Prostate gland (tissue), 2 donors: ENCODE measurements around the gene SCFD2. TPM values are rescaled to one million over a fixed set of nuclear protein-coding genes. Genes with fewer than 3 reads are reported as not detected.

ENCODE experiments used
- DNase-seq: peaks from one replicate; pipeline ENCODE4 v3.0.0-alpha.2; 2019; ENCODE audit warnings: low spot score
- H3K27ac ChIP-seq, 2 donors: fragments of 200-600 bp; sonication (generic); 2 replicates each; pipeline ENCODE4 v1.5.1; 2017 to 2019
- H3K27me3 ChIP-seq: fragments of 200-600 bp; sonication (generic); replicated peaks from 2 replicates; pipeline ENCODE4 v1.5.1; 2019; ENCODE audit not compliant: insufficient read depth
- H3K36me3 ChIP-seq, 2 donors: fragments of 200-600 bp; sonication (generic); 1 replicate in 1 of 2; 2 replicates in 1 of 2; pipeline versions ENCODE4 v1.5.1 to v1.8.1; 2017 to 2019
- H3K4me1 ChIP-seq: fragments of 200-600 bp; sonication (generic); replicated peaks from 2 replicates; pipeline ENCODE4 v1.5.1; 2019
- H3K4me3 ChIP-seq, 2 donors: fragments of 200-600 bp; sonication (generic); 2 replicates each; pipeline ENCODE4 v1.5.1; 2017 to 2019
- H3K9me3 ChIP-seq: fragments of 200-600 bp; sonication (generic); 2 replicates; pipeline ENCODE4 v1.5.1; 2017
- POLR2A ChIP-seq: fragments of 450-650 bp; IDR thresholded peaks from one replicate; pipeline ENCODE4 v1.6.1; 2016; ENCODE audit warnings: antibody characterized with exemption, mild to moderate bottlenecking
- POLR2AphosphoS5 ChIP-seq: sonication (generic); formaldehyde crosslinking; IDR thresholded peaks from one replicate; pipeline ENCODE4 v1.6.1; 2017; ENCODE audit warnings: antibody characterized with exemption
- WGBS: methylation state at CpG from one replicate; pipeline ENCODE4 v1.1.5; 2018; 5-methylcytosine and 5-hydroxymethylcytosine counted together
- intact Hi-C: fragments of 100-400 bp; cut with DNase I; formaldehyde crosslinking; loops from one replicate; pipeline ENCODE4 v1.14.2; 2022
- total RNA-seq, 2 donors: library from RNA; depleted of rRNA; stranded (reverse); fragments of >200 nt; gene quantifications; one replicate each; pipeline ENCODE4 v1.1.0, GENCODE V29; 2016
- TF ChIP-seq, protein P1 (sequence below), 4 experiments: fragments of 200-600 bp in 2 of 4; fragments of 450-650 bp in 2 of 4; sonication (generic) in 2 of 4; IDR thresholded peaks; 1 replicate in 3 of 4; 2 replicates in 1 of 4; pipeline ENCODE4 v1.5.1; 2016 to 2019; ENCODE audit warnings: antibody characterized with exemption in 4 of 4, mild to moderate bottlenecking in 2 of 4, moderate library complexity in 2 of 4

Gene SCFD2
- total RNA-seq, 2 donors from 2014 or later = 10.7 to 21.1 TPM

DNA sequence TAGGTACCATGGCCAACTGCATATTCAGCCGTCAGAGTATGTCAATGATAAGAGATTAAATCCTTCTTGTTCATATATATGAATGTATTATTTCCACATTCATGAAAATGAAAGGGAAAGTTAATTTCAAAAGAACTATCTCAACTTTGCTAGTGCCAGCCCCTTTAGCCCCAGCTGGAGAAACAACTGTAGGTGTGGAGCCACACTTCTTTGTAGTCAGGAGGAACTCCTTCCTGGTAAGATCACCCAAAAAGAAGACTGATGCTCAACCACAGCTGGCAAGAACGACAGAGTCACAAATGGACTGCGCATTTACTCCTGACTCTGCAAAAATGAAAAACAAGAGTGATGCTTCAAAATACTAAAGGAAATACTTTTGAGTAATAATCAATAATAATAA is 367.4 kb downstream of the SCFD2 start:
- H3K4me3 ChIP-seq = no peak overlapping the region
- H3K27ac ChIP-seq = no peak overlapping the region
- no peaks in the 10 kb centered on the region for H3K27me3 ChIP-seq
- H3K9me3 ChIP-seq = no peaks in the 10 kb centered on the region
- no peaks in the 10 kb centered on the region for H3K4me1 ChIP-seq
- WGBS = 93% methylated on average over 3 of the region's 3 CpGs
- TF ChIP-seq, protein P1, sequence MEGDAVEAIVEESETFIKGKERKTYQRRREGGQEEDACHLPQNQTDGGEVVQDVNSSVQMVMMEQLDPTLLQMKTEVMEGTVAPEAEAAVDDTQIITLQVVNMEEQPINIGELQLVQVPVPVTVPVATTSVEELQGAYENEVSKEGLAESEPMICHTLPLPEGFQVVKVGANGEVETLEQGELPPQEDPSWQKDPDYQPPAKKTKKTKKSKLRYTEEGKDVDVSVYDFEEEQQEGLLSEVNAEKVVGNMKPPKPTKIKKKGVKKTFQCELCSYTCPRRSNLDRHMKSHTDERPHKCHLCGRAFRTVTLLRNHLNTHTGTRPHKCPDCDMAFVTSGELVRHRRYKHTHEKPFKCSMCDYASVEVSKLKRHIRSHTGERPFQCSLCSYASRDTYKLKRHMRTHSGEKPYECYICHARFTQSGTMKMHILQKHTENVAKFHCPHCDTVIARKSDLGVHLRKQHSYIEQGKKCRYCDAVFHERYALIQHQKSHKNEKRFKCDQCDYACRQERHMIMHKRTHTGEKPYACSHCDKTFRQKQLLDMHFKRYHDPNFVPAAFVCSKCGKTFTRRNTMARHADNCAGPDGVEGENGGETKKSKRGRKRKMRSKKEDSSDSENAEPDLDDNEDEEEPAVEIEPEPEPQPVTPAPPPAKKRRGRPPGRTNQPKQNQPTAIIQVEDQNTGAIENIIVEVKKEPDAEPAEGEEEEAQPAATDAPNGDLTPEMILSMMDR (IDR thresholded peaks at IDR 0.05) = no peak
- no peak for TF ChIP-seq POLR2A
- TF ChIP-seq POLR2AphosphoS5 = no peak
- no peaks in the 10 kb centered on the region for H3K36me3 ChIP-seq
- intact Hi-C loops = loop anchor here (5.0 kb wide), 1 partner anchor 1234 kb away; no protein-coding TSS in a partner anchor
- DNase-seq = no peak

DNA sequence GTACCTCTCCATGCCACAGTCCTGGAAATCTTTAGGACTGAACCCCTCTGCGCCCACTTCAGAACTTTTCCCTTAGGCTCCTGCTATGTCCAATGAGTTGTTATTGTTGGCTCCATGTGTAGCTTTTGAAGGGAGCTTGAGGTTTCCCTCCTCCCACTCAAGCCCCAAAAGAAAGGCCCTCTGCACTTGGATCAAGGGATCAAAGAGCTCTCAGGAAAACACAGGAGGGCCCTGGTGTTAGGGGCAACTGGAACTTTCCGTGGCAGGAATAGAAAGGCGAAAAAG is 368.8 kb downstream of the SCFD2 start:
- 80% methylated on average over 3 of the region's 3 CpGs for WGBS
- no peak for DNase-seq
- intact Hi-C loops = loop anchor here (5.0 kb wide), 1 partner anchor 1235 kb away; no protein-coding TSS in a partner anchor

DNA sequence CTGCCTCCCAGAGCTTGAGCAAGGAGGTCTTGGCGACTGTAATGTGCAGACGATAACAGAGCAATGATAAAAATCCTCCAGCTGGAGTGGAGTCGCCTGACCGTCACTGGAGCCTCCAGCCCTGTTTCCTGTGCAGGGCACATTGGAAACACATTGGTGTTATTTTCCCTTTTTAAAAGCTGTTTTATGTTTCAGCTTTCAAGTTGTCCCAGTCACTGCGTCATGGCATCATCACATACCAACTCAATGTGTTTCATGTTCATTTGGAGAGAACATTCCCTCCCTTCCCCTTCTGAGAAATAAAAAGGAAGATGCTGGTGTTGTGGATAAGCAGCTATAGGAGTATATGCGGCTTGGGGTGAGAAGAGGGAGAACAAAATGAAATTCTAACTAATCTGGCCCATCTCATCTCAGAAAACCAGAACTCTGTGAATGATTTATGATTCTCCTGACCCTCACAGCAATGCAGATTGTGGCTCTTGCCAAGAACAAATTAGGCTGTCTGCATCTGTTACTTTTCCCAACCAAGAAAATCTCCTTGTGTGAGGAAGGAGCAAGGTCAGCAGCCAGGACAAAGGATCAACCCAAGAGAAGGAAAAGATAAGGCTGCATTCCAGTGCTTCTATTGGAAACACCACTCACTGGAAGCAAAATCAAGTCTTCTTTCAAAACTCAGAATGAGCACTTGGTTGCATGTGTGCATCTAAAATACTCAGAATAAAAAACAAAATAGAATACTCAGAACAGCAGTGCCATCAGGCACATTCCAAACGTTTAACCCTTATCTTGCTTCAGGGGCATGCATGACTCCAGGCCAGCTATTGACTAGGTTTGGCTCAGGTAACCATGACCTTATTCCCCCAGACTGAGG is 369.4 kb downstream of the SCFD2 start:
- intact Hi-C loops = loop anchor here (5.0 kb wide), 1 partner anchor 1236 kb away; no protein-coding TSS in a partner anchor
- Histone ChIP-seq H3K27ac (no peak overlapping the region), H3K4me1 (no peaks in the 10 kb centered on the region), H3K4me3 (no peak overlapping the region), H3K36me3 (no peaks in the 10 kb centered on the region), H3K27me3 (no peaks in the 10 kb centered on the region), H3K9me3 (no peaks in the 10 kb centered on the region)
- no peak for DNase-seq
- TF ChIP-seq, protein P1 (IDR thresholded peaks at IDR 0.05) = no peak
- TF ChIP-seq POLR2A (no peak), POLR2AphosphoS5 (no peak)
- WGBS = 64% methylated on average over 7 of the region's 7 CpGs

More for the DNA sequence above, 368.8 kb downstream of the SCFD2 start:
- no peak overlapping the region for H3K27ac ChIP-seq
- no peak overlapping the region for H3K4me3 ChIP-seq
- no peaks in the 10 kb centered on the region for H3K4me1 ChIP-seq
- H3K9me3 ChIP-seq = no peaks in the 10 kb centered on the region
- TF ChIP-seq POLR2AphosphoS5 = no peak
- TF ChIP-seq, protein P1 (IDR thresholded peaks at IDR 0.05) = no peak
- TF ChIP-seq POLR2A = no peak
- no peaks in the 10 kb centered on the region for H3K36me3 ChIP-seq
- H3K27me3 ChIP-seq = no peaks in the 10 kb centered on the region

DNA sequence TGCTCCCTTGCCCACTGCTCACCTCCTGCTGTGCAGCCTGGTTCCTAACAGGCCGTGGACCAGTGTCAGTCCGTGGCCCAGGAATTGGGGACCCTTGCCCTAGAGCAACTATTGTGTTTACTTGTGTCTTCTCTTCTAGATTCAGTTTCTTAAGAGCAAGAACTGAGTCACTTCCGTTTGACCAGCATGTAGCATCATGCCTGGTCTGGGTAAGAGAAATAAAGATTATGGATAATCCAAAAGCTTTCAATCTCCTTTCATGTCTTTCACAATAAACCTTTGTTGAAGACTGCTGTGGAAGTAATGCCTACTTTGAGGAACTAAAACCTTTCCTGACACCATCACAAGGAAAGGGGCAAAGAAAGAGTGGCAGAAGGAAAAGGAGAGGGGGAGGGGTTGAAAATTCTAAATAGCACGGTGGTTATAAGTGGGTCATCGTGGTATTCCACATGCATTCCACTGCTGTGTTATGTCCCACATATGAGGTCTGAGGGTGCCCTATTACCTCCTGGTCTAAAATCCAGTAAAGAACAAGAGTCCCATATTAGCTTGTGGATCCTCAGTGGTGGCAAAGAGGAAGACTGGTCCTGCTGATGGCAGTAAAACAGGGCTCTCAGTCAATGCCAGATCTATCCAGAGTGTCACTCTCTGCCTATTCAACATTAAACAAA is 370.4 kb downstream of the SCFD2 start:
- Histone ChIP-seq H3K27ac (no peak overlapping the region), H3K27me3 (no peaks in the 10 kb centered on the region), H3K4me3 (no peak overlapping the region), H3K36me3 (no peaks in the 10 kb centered on the region), H3K9me3 (no peaks in the 10 kb centered on the region), H3K4me1 (no peaks in the 10 kb centered on the region)
- DNase-seq = no peak
- intact Hi-C loops = loop anchor here (5.0 kb wide), 1 partner anchor 1237 kb away; no protein-coding TSS in a partner anchor
- WGBS = 88% methylated on average over 5 of the region's 5 CpGs
- no peak for TF ChIP-seq POLR2A
- TF ChIP-seq, protein P1 (IDR thresholded peaks at IDR 0.05) = no peak
- TF ChIP-seq POLR2AphosphoS5 = no peak
